ENCODE results near the gene ZNF618. TPM values are rescaled to one million over a fixed set of nuclear protein-coding genes. Genes with fewer than 3 reads are reported as not detected.
"Not testable (repeated sequence)": the region's sequence is repeated elsewhere in the genome, so short reads cannot be mapped to it uniquely, and the experiment has no call there.

The ZNF618 gene
- total and polyA plus RNA-seq, 8 donors, result 9.9 to 38.6 (median 34.9) TPM

- Histone ChIP-seq H3K27me3 (peaks cover 0 to 7% of the 10 kb centered on the region in 2 donors), H3K4me1 (peaks cover 0 to 6% of the 10 kb centered on the region in 2 donors), H3K4me3 (no peak overlapping the region), H3K9me3 (no peaks in the 10 kb centered on the region), H3K36me3 (no peaks in the 10 kb centered on the region), H3K27ac (no peak overlapping the region)
- DNase-seq (peak in 3 of 4 donors; percentile 85 to 93 (median 87)), ATAC-seq (peak; percentile 88)
- intact Hi-C loops (cut with DNase I), result no loop called here
- TF ChIP-seq, protein P1, sequence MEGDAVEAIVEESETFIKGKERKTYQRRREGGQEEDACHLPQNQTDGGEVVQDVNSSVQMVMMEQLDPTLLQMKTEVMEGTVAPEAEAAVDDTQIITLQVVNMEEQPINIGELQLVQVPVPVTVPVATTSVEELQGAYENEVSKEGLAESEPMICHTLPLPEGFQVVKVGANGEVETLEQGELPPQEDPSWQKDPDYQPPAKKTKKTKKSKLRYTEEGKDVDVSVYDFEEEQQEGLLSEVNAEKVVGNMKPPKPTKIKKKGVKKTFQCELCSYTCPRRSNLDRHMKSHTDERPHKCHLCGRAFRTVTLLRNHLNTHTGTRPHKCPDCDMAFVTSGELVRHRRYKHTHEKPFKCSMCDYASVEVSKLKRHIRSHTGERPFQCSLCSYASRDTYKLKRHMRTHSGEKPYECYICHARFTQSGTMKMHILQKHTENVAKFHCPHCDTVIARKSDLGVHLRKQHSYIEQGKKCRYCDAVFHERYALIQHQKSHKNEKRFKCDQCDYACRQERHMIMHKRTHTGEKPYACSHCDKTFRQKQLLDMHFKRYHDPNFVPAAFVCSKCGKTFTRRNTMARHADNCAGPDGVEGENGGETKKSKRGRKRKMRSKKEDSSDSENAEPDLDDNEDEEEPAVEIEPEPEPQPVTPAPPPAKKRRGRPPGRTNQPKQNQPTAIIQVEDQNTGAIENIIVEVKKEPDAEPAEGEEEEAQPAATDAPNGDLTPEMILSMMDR (IDR thresholded peaks at IDR 0.05), result peak; percentile 89 to 90
These were observed 206.1 kb downstream of the ZNF618 start for GRCh38 chr9:114082017-114082762.

- peak; percentile 11 for ATAC-seq
- intact Hi-C loops (cut with DNase I); DNase-seq: not testable (repeated sequence)
These were observed 206.8 kb downstream of the ZNF618 start for GRCh38 chr9:114082763-114083412.

DNA sequence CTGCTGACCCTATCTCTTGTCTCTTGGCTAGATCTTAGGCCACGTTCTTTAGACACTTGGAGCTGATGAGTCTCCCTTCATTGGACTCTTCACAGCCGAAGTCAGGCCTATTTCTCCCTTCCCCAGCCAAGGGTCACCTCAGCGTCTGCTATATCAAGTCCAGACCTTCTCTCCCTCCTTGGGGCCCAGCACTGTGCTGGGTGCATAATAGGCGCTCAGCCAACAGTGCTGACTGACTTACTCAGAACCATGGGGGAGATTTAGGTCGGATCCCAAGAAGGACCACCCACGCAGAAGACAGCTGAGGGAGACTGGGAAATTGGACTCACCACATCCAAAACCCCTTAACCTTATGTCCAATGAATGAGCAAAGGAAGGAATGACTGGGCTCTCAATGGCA lies 207.6 kb downstream of the ZNF618 start:
- intact Hi-C loops (cut with DNase I), result no loop called here
- no peak for ATAC-seq

More at GRCh38 chr9:114082763-114083412, 206.8 kb downstream of the ZNF618 start:
- H3K4me3 ChIP-seq, H3K4me1 ChIP-seq, H3K27ac ChIP-seq, H3K9me3 ChIP-seq, H3K27me3 ChIP-seq, H3K36me3 ChIP-seq: not testable (repeated sequence)

GRCh38 chr9:114084282-114085073 lies 208.4 kb downstream of the ZNF618 start:
- intact Hi-C loops (cut with DNase I), result no loop called here
- no peaks in the 10 kb centered on the region for H3K4me1 ChIP-seq
- H3K4me3 ChIP-seq, result no peak overlapping the region
- no peak overlapping the region for H3K27ac ChIP-seq
- no peaks in the 10 kb centered on the region for H3K9me3 ChIP-seq
- TF ChIP-seq, protein P1 (IDR thresholded peaks at IDR 0.05), result no peak
- DNase-seq, result no peak
- no peaks in the 10 kb centered on the region for H3K36me3 ChIP-seq
- no peaks in the 10 kb centered on the region for H3K27me3 ChIP-seq
- ATAC-seq, result no peak

More for the DNA sequence above, 207.6 kb downstream of the ZNF618 start:
- Histone ChIP-seq H3K4me3 (no peak overlapping the region), H3K36me3 (no peaks in the 10 kb centered on the region), H3K9me3 (no peaks in the 10 kb centered on the region), H3K27ac (no peak overlapping the region), H3K27me3 (no peaks in the 10 kb centered on the region), H3K4me1 (no peaks in the 10 kb centered on the region)
- DNase-seq, result no peak
- TF ChIP-seq, protein P1 (IDR thresholded peaks at IDR 0.05), result no peak

- H3K36me3 ChIP-seq, result no peaks in the 10 kb centered on the region
- H3K9me3 ChIP-seq, result no peaks in the 10 kb centered on the region
- DNase-seq (no peak), ATAC-seq (no peak)
- H3K27me3 ChIP-seq, result no peaks in the 10 kb centered on the region
- no peak overlapping the region for H3K27ac ChIP-seq
- TF ChIP-seq, protein P1 (IDR thresholded peaks at IDR 0.05), result no peak
- H3K4me1 ChIP-seq, result no peaks in the 10 kb centered on the region
- intact Hi-C loops (cut with DNase I), result no loop called here
- no peak overlapping the region for H3K4me3 ChIP-seq
These were observed 209.3 kb downstream of the ZNF618 start for GRCh38 chr9:114085387-114085789.

All from left lung (tissue), 10 donors.